ENCODE measurements around the gene AMZ2.

AMZ2 gene

GRCh38 chr17:68255731-68256538 lies 8.1 kb downstream of the AMZ2 start:
- TF ChIP-seq SIN3A (IDR thresholded peaks at IDR 0.05; ENCODE audit: borderline replicate concordance, insufficient read depth, low read length) (no peak), REST (IDR thresholded peaks at IDR 0.05; ENCODE audit: insufficient read depth in 1 of 2, low read depth in 2 of 2, low read length in 2 of 2) (no peak), POLR2AphosphoS5 (IDR thresholded peaks at IDR 0.05; ENCODE audit: low read depth, low read length) (no peak), TAF1 (IDR thresholded peaks at IDR 0.05; ENCODE audit: borderline replicate concordance, insufficient read depth, low read length) (no peak), FOXP2 (optimal IDR thresholded peaks at IDR 0.05; ENCODE audit: borderline replicate concordance, extremely low read depth, extremely low read length, insufficient read depth) (no peak)

DNA sequence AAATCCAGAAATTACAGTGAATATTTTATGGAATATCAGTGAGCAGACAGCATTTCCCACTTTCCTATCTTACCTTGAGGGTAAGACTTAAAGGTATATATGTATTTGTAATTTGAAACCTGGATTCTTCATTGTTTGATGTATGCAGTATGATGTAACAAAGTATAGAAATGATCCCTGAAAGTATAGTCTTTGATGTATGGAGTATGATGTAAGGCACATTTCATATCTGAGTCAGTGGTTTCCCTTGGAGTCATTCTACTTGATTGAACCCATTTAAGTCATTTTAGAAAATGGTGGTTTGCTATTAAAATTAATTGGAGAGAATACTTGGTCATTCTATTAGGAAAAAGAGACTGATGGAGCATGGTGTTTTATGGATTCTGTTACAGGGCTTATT lies 10.1 kb downstream of the AMZ2 start:
- TF ChIP-seq SIN3A (IDR thresholded peaks at IDR 0.05; ENCODE audit: borderline replicate concordance, insufficient read depth, low read length) (no peak), REST (IDR thresholded peaks at IDR 0.05; ENCODE audit: insufficient read depth in 1 of 2, low read depth in 2 of 2, low read length in 2 of 2) (no peak)

- no peak for TF ChIP-seq FOXP2 (optimal IDR thresholded peaks at IDR 0.05; ENCODE audit: borderline replicate concordance, extremely low read depth, extremely low read length, insufficient read depth)
- TF ChIP-seq REST (IDR thresholded peaks at IDR 0.05; ENCODE audit: insufficient read depth in 1 of 2, low read depth in 2 of 2, low read length in 2 of 2), result no peak
- TF ChIP-seq POLR2AphosphoS5 (IDR thresholded peaks at IDR 0.05; ENCODE audit: low read depth, low read length), result no peak
Measured at GRCh38 chr17:68260051-68260762, 12.4 kb downstream of the AMZ2 start.

GRCh38 chr17:68273722-68274121 lies 25.9 kb downstream of the AMZ2 start:
- TF ChIP-seq FOXP2 (optimal IDR thresholded peaks at IDR 0.05; ENCODE audit: borderline replicate concordance, extremely low read depth, extremely low read length, insufficient read depth) (no peak), SIN3A (IDR thresholded peaks at IDR 0.05; ENCODE audit: borderline replicate concordance, insufficient read depth, low read length) (no peak), POLR2AphosphoS5 (IDR thresholded peaks at IDR 0.05; ENCODE audit: low read depth, low read length) (no peak), REST (IDR thresholded peaks at IDR 0.05; ENCODE audit: insufficient read depth in 1 of 2, low read depth in 2 of 2, low read length in 2 of 2) (no peak), TAF1 (IDR thresholded peaks at IDR 0.05; ENCODE audit: borderline replicate concordance, insufficient read depth, low read length) (no peak)
